Smooth muscle cell of trachea (primary cell): ENCODE data around the gene SPRYD7. TPM values are rescaled to one million over a fixed set of nuclear protein-coding genes. Genes with fewer than 3 reads are reported as not detected.

Source experiments
- total RNA-seq: library from RNA; depleted of rRNA; stranded (reverse); fragments of >200 nt; gene quantifications from 2 replicates; pipeline ENCODE4 v1.2.1, GENCODE V29; 2014

The SPRYD7 gene, protein sequence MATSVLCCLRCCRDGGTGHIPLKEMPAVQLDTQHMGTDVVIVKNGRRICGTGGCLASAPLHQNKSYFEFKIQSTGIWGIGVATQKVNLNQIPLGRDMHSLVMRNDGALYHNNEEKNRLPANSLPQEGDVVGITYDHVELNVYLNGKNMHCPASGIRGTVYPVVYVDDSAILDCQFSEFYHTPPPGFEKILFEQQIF
- 3.1 and 3.9 TPM in 2 replicates for total RNA-seq

DNA sequence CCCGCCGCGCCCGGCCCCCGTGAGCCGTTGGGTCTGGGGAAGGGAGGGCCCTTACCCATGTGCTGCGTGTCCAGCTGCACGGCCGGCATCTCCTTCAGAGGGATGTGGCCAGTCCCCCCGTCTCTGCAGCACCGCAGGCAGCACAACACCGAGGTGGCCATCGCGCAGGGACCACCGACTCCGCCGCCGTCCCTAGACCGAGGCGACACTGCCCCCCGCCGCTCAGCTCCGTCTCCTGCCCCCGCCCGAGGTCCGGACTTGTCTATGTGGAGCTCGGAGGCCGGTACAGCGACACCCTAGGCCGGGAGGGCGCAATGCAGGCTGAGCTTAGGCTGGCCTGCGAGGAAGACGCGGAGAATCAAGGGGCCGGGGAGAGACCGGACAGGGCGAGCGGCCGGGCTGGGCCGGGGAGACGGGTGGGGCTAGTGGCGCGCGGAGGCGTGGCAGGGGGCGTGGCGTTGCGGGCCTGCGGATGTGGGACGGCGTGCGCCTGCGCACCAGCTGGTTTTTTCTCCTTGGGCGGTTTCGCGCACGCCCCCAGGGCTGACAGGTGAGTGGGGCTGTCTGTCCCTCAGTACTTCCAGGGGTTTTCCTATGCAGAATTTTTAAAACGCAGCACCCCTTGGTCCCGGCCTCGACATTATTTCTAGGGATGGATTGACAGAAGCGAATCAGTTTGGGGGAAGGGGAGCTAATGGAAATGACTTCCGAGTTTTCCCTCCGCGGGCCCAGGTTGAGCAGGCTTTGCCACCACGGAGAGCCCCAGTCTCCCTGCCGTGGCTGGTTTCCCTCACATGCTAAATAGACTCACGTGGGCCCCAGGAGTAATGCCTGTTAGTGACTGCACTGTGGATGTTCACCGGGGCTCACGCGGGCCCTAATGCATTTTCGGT lies at the start of gene SPRYD7:
Gene SPRYD7, minus strand, starts transcription at position 266 of the 893 bp plus-strand sequence. Its CDS starts 105 bp downstream, at position 161.

Other genes starting within 250 kb of the SPRYD7 start
- gene EBPL, start 244.9 kb downstream of the SPRYD7 start, total RNA-seq, result 54.7 and 57.0 TPM in 2 replicates
- 30.6 and 43.1 TPM in 2 replicates for gene KPNA3, start 143.7 kb downstream of the SPRYD7 start, total RNA-seq
- gene TRIM13, start 60.7 kb upstream of the SPRYD7 start, total RNA-seq, result 19.9 and 22.0 TPM in 2 replicates
- gene KCNRG, start 79.1 kb upstream of the SPRYD7 start, total RNA-seq, result 2.6 and 5.6 TPM in 2 replicates